ENCODE data around the gene TPPP2. TPM values are rescaled to one million over a fixed set of nuclear protein-coding genes. Genes with fewer than 3 reads are reported as not detected.

The TPPP2 gene
- total and polyA plus RNA-seq, 2 donors (not counting 1 experiment from before 2014, with no cell fraction given), result not detected

GRCh38 chr14:21072031-21072473 lies 42.0 kb downstream of the TPPP2 start:
- peaks cover 0 to 50% (median 18%) of the 10 kb centered on the region in 4 experiments for H3K27me3 ChIP-seq (replicated peaks in 1 of 4; ENCODE audit: control extremely low read depth in 1 of 4, control insufficient read depth in 3 of 4, insufficient read depth in 4 of 4, low read length in 3 of 4)
- no peaks in the 10 kb centered on the region for H3K36me3 ChIP-seq (replicated peaks in 1 of 2; ENCODE audit: control extremely low read depth in 1 of 2, control insufficient read depth in 1 of 2, extremely low read depth in 1 of 2, insufficient read depth in 2 of 2, low read length in 1 of 2)
- no peaks in the 10 kb centered on the region for H3K9me3 Mint-ChIP-seq (ENCODE audit: insufficient read depth)
- H4K20me1 ChIP-seq (ENCODE audit: control insufficient read depth, insufficient read depth, low read length, poor library complexity, severe bottlenecking), result no peaks in the 10 kb centered on the region
- H3K27me3 Mint-ChIP-seq, result peaks cover 20% of the 10 kb centered on the region
- H3K4me1 ChIP-seq (ENCODE audit: control insufficient read depth in 2 of 2, insufficient read depth in 2 of 2, low read length in 2 of 2), result peaks cover 34 to 40% of the 10 kb centered on the region in 2 donors
- WGBS (ENCODE audit: insufficient coverage), result 0% methylated on average over 1 of the region's 4 CpGs
- H3K9ac ChIP-seq (ENCODE audit: low read length), result peak overlapping the region; percentile 70
- no peaks in the 10 kb centered on the region for H3K79me2 ChIP-seq (ENCODE audit: control insufficient read depth, insufficient read depth, low read length)
- peak overlapping the region; percentile 93 for H3K4me3 Mint-ChIP-seq
- peak overlapping the region; percentile 97 for H3K4me2 ChIP-seq (replicated peaks; ENCODE audit: low read depth, low read length, poor library complexity, severe bottlenecking)
- CTCF ChIA-PET, result interaction anchor here (0.9 to 6.2 kb wide), 7 partner anchors 10 to 57 kb away, joined by 3 to 133 read pairs (median 21); no protein-coding TSS in a partner anchor
- TF ChIP-seq CTCF (IDR thresholded peaks at IDR 0.05) (no peak), EZH2 (IDR thresholded peaks at IDR 0.05; ENCODE audit: borderline replicate concordance, insufficient read depth, low read depth, low read length, poor library complexity, severe bottlenecking) (no peak)
- H3K27ac ChIP-seq (ENCODE audit: low read length in 2 of 2), result no peak overlapping the region
- ATAC-seq (ENCODE audit: low read depth), result no peak
- H3K27ac Mint-ChIP-seq, result no peak overlapping the region
- DNase-seq, result peak; percentile 38
- peak overlapping the region in 3 of 5 experiments; percentile 42 to 69 (median 53) for H3K4me3 ChIP-seq (ENCODE audit: control extremely low read depth in 1 of 5, extremely low read depth in 1 of 5, insufficient read depth in 1 of 5, low read depth in 2 of 5, low read length in 4 of 5)
- POLR2A ChIA-PET, result interaction anchor here (1.0 to 2.7 kb wide), 4 partner anchors 20 to 1847 kb away, joined by 4 to 27 read pairs (median 9); partner anchors contain the start of genes RBM23 and ZNF219
- intact Hi-C loops (cut with micrococcal nuclease), result no loop called here
- peak overlapping the region; percentile 43 for H2AFZ ChIP-seq (ENCODE audit: insufficient read depth, low read depth, low read length, poor library complexity, severe bottlenecking)
- H3K9me3 ChIP-seq (ENCODE audit: control extremely low read depth in 1 of 3, control insufficient read depth in 2 of 3, insufficient read depth in 1 of 3, low read length in 2 of 3), result peaks cover 0 to 9% (median 0%) of the 10 kb centered on the region in 3 donors
- H3K4me1 Mint-ChIP-seq, result peaks cover 44% of the 10 kb centered on the region

GRCh38 chr14:21072781-21073339 lies 42.8 kb downstream of the TPPP2 start:
- no peak overlapping the region for H3K4me2 ChIP-seq (replicated peaks; ENCODE audit: low read depth, low read length, poor library complexity, severe bottlenecking)
- H2AFZ ChIP-seq (ENCODE audit: insufficient read depth, low read depth, low read length, poor library complexity, severe bottlenecking), result no peak overlapping the region
- peaks cover 0 to 9% (median 0%) of the 10 kb centered on the region in 3 donors for H3K9me3 ChIP-seq (ENCODE audit: control extremely low read depth in 1 of 3, control insufficient read depth in 2 of 3, insufficient read depth in 1 of 3, low read length in 2 of 3)
- H3K27me3 ChIP-seq (replicated peaks in 1 of 4; ENCODE audit: control extremely low read depth in 1 of 4, control insufficient read depth in 3 of 4, insufficient read depth in 4 of 4, low read length in 3 of 4), result peaks cover 0 to 50% (median 16%) of the 10 kb centered on the region in 4 experiments
- TF ChIP-seq CTCF (IDR thresholded peaks at IDR 0.05) (no peak), EZH2 (IDR thresholded peaks at IDR 0.05; ENCODE audit: borderline replicate concordance, insufficient read depth, low read depth, low read length, poor library complexity, severe bottlenecking) (no peak)
- ATAC-seq (ENCODE audit: low read depth) (no peak), DNase-seq (no peak)
- Mint-ChIP-seq H3K27me3 (peaks cover 19% of the 10 kb centered on the region), H3K27ac (no peak overlapping the region), H3K9me3 (ENCODE audit: insufficient read depth) (no peaks in the 10 kb centered on the region), H3K4me3 (peak overlapping the region; percentile 93), H3K4me1 (peaks cover 46% of the 10 kb centered on the region)
- H3K27ac ChIP-seq (ENCODE audit: low read length in 2 of 2), result no peak overlapping the region
- no peaks in the 10 kb centered on the region for H4K20me1 ChIP-seq (ENCODE audit: control insufficient read depth, insufficient read depth, low read length, poor library complexity, severe bottlenecking)
- ChIA-PET POLR2A (no interaction called here), CTCF (interaction anchor here (0.9 to 6.2 kb wide), 5 partner anchors 11 to 58 kb away, joined by 3 to 133 read pairs (median 35); no protein-coding TSS in a partner anchor)
- peaks cover 34 to 40% of the 10 kb centered on the region in 2 donors for H3K4me1 ChIP-seq (ENCODE audit: control insufficient read depth in 2 of 2, insufficient read depth in 2 of 2, low read length in 2 of 2)
- H3K9ac ChIP-seq (ENCODE audit: low read length), result no peak overlapping the region
- no peak overlapping the region for H3K4me3 ChIP-seq (ENCODE audit: control extremely low read depth in 1 of 5, extremely low read depth in 1 of 5, insufficient read depth in 1 of 5, low read depth in 2 of 5, low read length in 4 of 5)
- H3K79me2 ChIP-seq (ENCODE audit: control insufficient read depth, insufficient read depth, low read length), result no peaks in the 10 kb centered on the region
- intact Hi-C loops (cut with micrococcal nuclease), result no loop called here
- no peaks in the 10 kb centered on the region for H3K36me3 ChIP-seq (replicated peaks in 1 of 2; ENCODE audit: control extremely low read depth in 1 of 2, control insufficient read depth in 1 of 2, extremely low read depth in 1 of 2, insufficient read depth in 2 of 2, low read length in 1 of 2)
- WGBS (ENCODE audit: insufficient coverage), result 88% methylated on average over 9 of the region's 9 CpGs

All from B cell (primary cell).